CD14-positive monocyte (primary cell): ENCODE data around the gene JMJD1C. TPM values are rescaled to one million over a fixed set of nuclear protein-coding genes. Genes with fewer than 3 reads are reported as not detected.

Experiments
- DNase-seq, 3 donors: peaks; one replicate each; pipeline ENCODE4 v3.0.0-alpha.2; 2011 to 2022
- H2AFZ ChIP-seq: 2 replicates; pipeline ENCODE4 v1.6.0; 2012; ENCODE audit warnings: mild to moderate bottlenecking, low read depth, low read length, inconsistent platforms; ENCODE audit not compliant: insufficient read depth, poor library complexity, severe bottlenecking
- H3K27ac ChIP-seq, 2 donors: 1 replicate in 1 of 2; 2 replicates in 1 of 2; pipeline ENCODE4 v1.5.1; 2012 to 2013; ENCODE audit warnings: low read length in 2 of 2, control low read depth in 1 of 2, inconsistent platforms in 1 of 2, low read depth in 1 of 2, mild to moderate bottlenecking in 1 of 2
- H3K27me3 ChIP-seq, 2 donors: one replicate each; pipeline versions ENCODE4 v1.6.0 to v1.6.1; 2011 to 2013; ENCODE audit warnings: low read length in 2 of 2; ENCODE audit not compliant: control insufficient read depth in 2 of 2, insufficient read depth in 2 of 2
- H3K36me3 ChIP-seq, 2 donors: replicated peaks in 1 of 2; 1 replicate in 1 of 2; 2 replicates in 1 of 2; pipeline versions ENCODE4 v1.5.1 to v1.6.1; 2012 to 2013; ENCODE audit warnings: low read length in 2 of 2, control low read depth in 1 of 2, inconsistent platforms in 1 of 2, mild to moderate bottlenecking in 1 of 2; ENCODE audit not compliant: insufficient read depth in 2 of 2, control insufficient read depth in 1 of 2
- H3K4me1 ChIP-seq, 2 donors: 1 replicate in 1 of 2; 2 replicates in 1 of 2; pipeline versions ENCODE4 v1.5.1 to v1.6.1; 2012 to 2013; ENCODE audit warnings: low read length in 2 of 2, control low read depth in 1 of 2, inconsistent platforms in 1 of 2, mild to moderate bottlenecking in 1 of 2, moderate library complexity in 1 of 2; ENCODE audit not compliant: insufficient read depth in 2 of 2, control insufficient read depth in 1 of 2
- H3K4me2 ChIP-seq: replicated peaks from 2 replicates; pipeline ENCODE3; 2012; ENCODE audit warnings: low read length, moderate library complexity, mild to moderate bottlenecking; ENCODE audit not compliant: poor library complexity, severe bottlenecking; ENCODE audit errors: extremely low read depth
- H3K4me3 ChIP-seq, 3 experiments: fragments of 200-600 bp in 1 of 3; sonication (generic) in 1 of 3; replicated peaks in 1 of 3; 1 replicate in 2 of 3; 2 replicates in 1 of 3; pipeline ENCODE4 v1.5.1; 2011 to 2013; ENCODE audit warnings: low read length in 3 of 3, mild to moderate bottlenecking in 3 of 3, control low read depth in 2 of 3, low read depth in 2 of 3, inconsistent platforms in 1 of 3, moderate library complexity in 1 of 3
- H3K79me2 ChIP-seq: 2 replicates; pipeline ENCODE4 v1.6.0; 2012; ENCODE audit warnings: mild to moderate bottlenecking, control low read depth, inconsistent platforms, low read length, moderate library complexity; ENCODE audit not compliant: insufficient read depth
- H3K9ac ChIP-seq: 2 replicates; pipeline ENCODE4 v1.6.0; 2017; ENCODE audit warnings: low read length, mild to moderate bottlenecking; ENCODE audit not compliant: insufficient read depth, poor library complexity, severe bottlenecking
- H3K9me3 ChIP-seq, 2 donors: replicated peaks in 1 of 2; 1 replicate in 1 of 2; 2 replicates in 1 of 2; pipeline versions ENCODE4 v1.5.1 to v1.6.1; 2012 to 2013; ENCODE audit warnings: low read length in 2 of 2, control low read depth in 1 of 2; ENCODE audit not compliant: control insufficient read depth in 1 of 2, insufficient read depth in 1 of 2
- H4K20me1 ChIP-seq: 2 replicates; pipeline ENCODE4 v1.6.0; 2012; ENCODE audit warnings: mild to moderate bottlenecking, low read length, control low read depth, moderate library complexity; ENCODE audit not compliant: insufficient read depth
- H3K27ac Mint-ChIP-seq, 7 donors: one replicate each; pipeline ENCODE4 v1.8.0; 2020; ENCODE audit warnings: mild to moderate bottlenecking in 7 of 7, mixed read lengths in 7 of 7, moderate library complexity in 6 of 7, inconsistent platforms in 2 of 7
- H3K27me3 Mint-ChIP-seq, 3 donors: one replicate each; pipeline ENCODE4 v1.8.0; 2021 to 2022; ENCODE audit warnings: low read depth in 3 of 3, mild to moderate bottlenecking in 3 of 3, mixed read lengths in 3 of 3, moderate library complexity in 3 of 3, inconsistent platforms in 1 of 3
- H3K36me3 Mint-ChIP-seq, 2 donors: one replicate each; pipeline ENCODE4 v1.8.0; 2020; ENCODE audit warnings: mixed read lengths in 2 of 2, inconsistent platforms in 1 of 2, mild to moderate bottlenecking in 1 of 2
- H3K4me1 Mint-ChIP-seq: one replicate; pipeline ENCODE4 v1.8.0; 2020; ENCODE audit warnings: mild to moderate bottlenecking, mixed read lengths
- H3K4me3 Mint-ChIP-seq, 2 donors: one replicate each; pipeline ENCODE4 v1.8.0; 2020; ENCODE audit warnings: mild to moderate bottlenecking in 2 of 2, mixed read lengths in 2 of 2, moderate library complexity in 1 of 2
- H3K9me3 Mint-ChIP-seq, 7 donors: one replicate each; pipeline ENCODE4 v1.8.0; 2020 to 2022; ENCODE audit warnings: mixed read lengths in 7 of 7, mild to moderate bottlenecking in 6 of 7, moderate library complexity in 6 of 7, inconsistent platforms in 2 of 7
- WGBS: methylation state at CpG from one replicate; pipeline ENCODE4 v1.1.5; 2013; ENCODE audit warnings: missing lambda C conversion rate; ENCODE audit not compliant: insufficient coverage; 5-methylcytosine and 5-hydroxymethylcytosine counted together
- intact Hi-C, 2 donors: fragments of 100-400 bp; cut with micrococcal nuclease; formaldehyde crosslinking; loops; one replicate each; pipeline versions ENCODE4 v1.15.0 to v1.15.1; 2023
- polyA plus RNA-seq, 3 donors: library from polyadenylated mRNA; depleted of rRNA in 1 of 3; unstranded in 2 of 3; stranded (reverse) in 1 of 3; fragments of 300-500 nt in 2 of 3; fragments of >200 nt in 1 of 3; fragmentation: Illumina TruSeq in 2 of 3; gene quantifications; 1 replicate in 2 of 3; 2 replicates in 1 of 3; pipeline ENCODE4 v1.2.3, GENCODE V29; 2012 to 2021
- TF ChIP-seq, protein P1 (sequence below): fragments of 200-600 bp; IDR thresholded peaks from one replicate; pipeline ENCODE4 v1.8.0; 2022; ENCODE audit warnings: antibody characterized with exemption, mild to moderate bottlenecking

The JMJD1C gene
- polyA plus RNA-seq, 3 donors: 27.8 to 84.8 (median 46.5) TPM

DNA sequence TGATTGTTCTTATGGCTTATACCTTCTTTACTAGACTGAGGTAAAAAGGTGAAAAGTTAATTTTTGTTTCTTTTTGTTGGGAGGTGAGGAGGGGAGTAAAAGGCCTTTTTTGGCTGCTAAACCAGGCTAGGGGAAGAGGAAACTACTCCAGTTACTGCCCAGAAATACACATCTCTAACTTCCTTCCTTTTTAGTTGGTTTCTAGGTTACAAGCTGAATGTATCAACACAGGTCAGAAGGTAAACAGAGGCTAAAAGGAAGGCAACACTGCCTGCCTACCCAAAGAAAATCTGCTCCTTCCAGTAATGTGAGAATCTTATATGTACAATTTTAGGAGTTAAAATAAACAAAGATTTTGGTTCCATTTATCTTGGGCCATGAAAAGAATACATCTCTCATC, 192.2 kb downstream of the JMJD1C start:
- intact Hi-C loops: loop anchor here in 1 of 2 donors (2.0 to 5.0 kb wide), 2 partner anchors 47 to 359 kb away; no protein-coding TSS in a partner anchor
- Mint-ChIP-seq H3K27ac (peak overlapping the region; percentile 88 to 96 (median 92)), H3K9me3 (no peaks in the 10 kb centered on the region), H3K4me1 (peaks cover 20% of the 10 kb centered on the region), H3K36me3 (peaks cover 1 to 3% of the 10 kb centered on the region in 2 donors), H3K27me3 (peaks cover 0 to 1% (median 0%) of the 10 kb centered on the region in 3 donors), H3K4me3 (peak overlapping the region in 1 of 2 donors; percentile 54)
- peak overlapping the region in 1 of 3 experiments; percentile 3 for H3K4me3 ChIP-seq
- TF ChIP-seq, protein P1, sequence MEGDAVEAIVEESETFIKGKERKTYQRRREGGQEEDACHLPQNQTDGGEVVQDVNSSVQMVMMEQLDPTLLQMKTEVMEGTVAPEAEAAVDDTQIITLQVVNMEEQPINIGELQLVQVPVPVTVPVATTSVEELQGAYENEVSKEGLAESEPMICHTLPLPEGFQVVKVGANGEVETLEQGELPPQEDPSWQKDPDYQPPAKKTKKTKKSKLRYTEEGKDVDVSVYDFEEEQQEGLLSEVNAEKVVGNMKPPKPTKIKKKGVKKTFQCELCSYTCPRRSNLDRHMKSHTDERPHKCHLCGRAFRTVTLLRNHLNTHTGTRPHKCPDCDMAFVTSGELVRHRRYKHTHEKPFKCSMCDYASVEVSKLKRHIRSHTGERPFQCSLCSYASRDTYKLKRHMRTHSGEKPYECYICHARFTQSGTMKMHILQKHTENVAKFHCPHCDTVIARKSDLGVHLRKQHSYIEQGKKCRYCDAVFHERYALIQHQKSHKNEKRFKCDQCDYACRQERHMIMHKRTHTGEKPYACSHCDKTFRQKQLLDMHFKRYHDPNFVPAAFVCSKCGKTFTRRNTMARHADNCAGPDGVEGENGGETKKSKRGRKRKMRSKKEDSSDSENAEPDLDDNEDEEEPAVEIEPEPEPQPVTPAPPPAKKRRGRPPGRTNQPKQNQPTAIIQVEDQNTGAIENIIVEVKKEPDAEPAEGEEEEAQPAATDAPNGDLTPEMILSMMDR: no peak
- H3K36me3 ChIP-seq: no peaks in the 10 kb centered on the region
- no peak overlapping the region for H2AFZ ChIP-seq
- peak overlapping the region; percentile 53 for H3K4me2 ChIP-seq
- peak overlapping the region; percentile 35 for H3K9ac ChIP-seq
- H3K9me3 ChIP-seq: no peaks in the 10 kb centered on the region
- H3K27ac ChIP-seq: peak overlapping the region in 1 of 2 donors; percentile 83
- peak; percentile 56 to 82 (median 72) for DNase-seq
- H4K20me1 ChIP-seq: peaks cover 4% of the 10 kb centered on the region
- H3K4me1 ChIP-seq: peaks cover 16 to 33% of the 10 kb centered on the region in 2 donors
- H3K27me3 ChIP-seq: no peaks in the 10 kb centered on the region
- peaks cover 46% of the 10 kb centered on the region for H3K79me2 ChIP-seq

DNA sequence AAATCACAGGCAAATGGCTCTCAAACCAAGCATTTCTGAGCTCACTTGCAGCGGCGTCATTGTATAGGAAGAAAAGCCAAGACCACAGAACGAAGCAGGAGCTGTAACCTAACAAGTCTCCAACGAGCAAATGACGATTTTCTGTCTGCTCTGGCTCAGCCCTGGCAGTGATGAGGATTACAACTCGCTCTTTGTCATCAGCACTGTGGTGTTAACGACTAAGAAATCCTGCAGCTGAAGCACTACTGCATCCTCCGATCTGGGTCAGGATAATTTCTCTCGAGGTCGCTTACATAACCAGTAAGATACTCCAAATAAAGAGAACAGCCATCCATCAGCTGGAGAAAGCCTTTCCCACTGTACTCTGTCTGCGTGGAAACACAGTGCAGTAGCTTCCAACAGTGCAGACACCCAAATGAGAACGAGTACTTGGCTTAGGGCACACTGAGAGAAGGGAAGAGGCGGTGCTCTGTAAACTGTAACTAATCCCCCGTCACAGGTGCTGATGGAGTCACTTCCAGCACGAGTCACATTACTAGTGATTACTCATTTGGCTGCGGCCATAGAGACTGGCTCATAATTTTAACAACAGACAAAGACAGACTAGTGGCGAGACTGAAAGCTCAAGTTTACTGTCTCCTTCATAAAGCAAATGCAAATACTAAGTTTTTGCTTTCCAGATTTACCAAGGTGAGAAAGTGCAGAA, 196.8 kb downstream of the JMJD1C start:
- Histone ChIP-seq H3K27ac (peak overlapping the region; percentile 80 to 95), H3K4me2 (peak overlapping the region; percentile 95), H3K79me2 (peaks cover 93% of the 10 kb centered on the region), H4K20me1 (peaks cover 51% of the 10 kb centered on the region), H3K9me3 (no peaks in the 10 kb centered on the region), H3K9ac (peak overlapping the region; percentile 97), H2AFZ (no peak overlapping the region), H3K27me3 (no peaks in the 10 kb centered on the region), H3K36me3 (no peaks in the 10 kb centered on the region), H3K4me1 (peaks cover 18 to 38% of the 10 kb centered on the region in 2 donors), H3K4me3 (peak overlapping the region; percentile 99 to 100 (median 99))
- TF ChIP-seq, protein P1: peak; percentile 27
- Mint-ChIP-seq H3K27me3 (no peaks in the 10 kb centered on the region), H3K36me3 (peaks cover 1 to 4% of the 10 kb centered on the region in 2 donors), H3K9me3 (no peaks in the 10 kb centered on the region), H3K27ac (peak overlapping the region; percentile 96 to 99 (median 98)), H3K4me3 (peak overlapping the region; percentile 95 to 97), H3K4me1 (peaks cover 16% of the 10 kb centered on the region)
- intact Hi-C loops: loop anchor here (5.0 to 10.0 kb wide), 4 partner anchors 196 to 436 kb away; partner anchors contain the start of genes JMJD1C (in 1 of the 2) and REEP3 (in 1 of the 2)
- peak; percentile 96 to 99 (median 97) for DNase-seq
- 0% methylated on average over 14 of the region's 17 CpGs for WGBS
